GM19025 (cell line): ENCODE data around the gene AVPR1A.
"Not testable (repeated sequence)": the region's sequence is repeated elsewhere in the genome, so short reads cannot be mapped to it uniquely, and the experiment has no call there.

Experiments used
- ATAC-seq: cut with Tn5 transposase; IDR thresholded peaks from one replicate; pipeline ENCODE4 v1.9.1; 2021; ENCODE audit warnings: mild to moderate bottlenecking, low read depth, moderate library complexity; ENCODE audit not compliant: unreplicated experiment

Gene AVPR1A

GRCh38 chr12:63150713-63151622 is at the start of gene AVPR1A:
TSS of gene AVPR1A (minus strand) at chr12:63151201. CDS start at chr12:63150836, 365 bp downstream.
- no peak for ATAC-seq

GRCh38 chr12:63196168-63196567 is 45.2 kb upstream of the AVPR1A start:
- ATAC-seq, result no peak

- no peak for ATAC-seq
Observed at GRCh38 chr12:63179224-63179623, 28.2 kb upstream of the AVPR1A start.

GRCh38 chr12:63170321-63170720 is 19.3 kb upstream of the AVPR1A start:
- ATAC-seq, result no peak

- ATAC-seq, result not testable (repeated sequence)
Observed at GRCh38 chr12:63167741-63168140, 16.7 kb upstream of the AVPR1A start.

GRCh38 chr12:63164911-63165310 is 13.9 kb upstream of the AVPR1A start:
- ATAC-seq, result no peak

GRCh38 chr12:63163541-63163940 is 12.5 kb upstream of the AVPR1A start:
- ATAC-seq, result no peak

GRCh38 chr12:63155375-63155774 is 4.4 kb upstream of the AVPR1A start:
- ATAC-seq, result no peak

GRCh38 chr12:63154560-63154959 is 3.6 kb upstream of the AVPR1A start:
- ATAC-seq, result no peak

- no peak for ATAC-seq
Observed at GRCh38 chr12:63152321-63152700, 1.3 kb upstream of the AVPR1A start.

GRCh38 chr12:63151623-63152320 is 771 bp upstream of the AVPR1A start:
- peak; percentile 75 for ATAC-seq

- no peak for ATAC-seq
Observed at GRCh38 chr12:63149909-63150712, 890 bp downstream of the AVPR1A start.

GRCh38 chr12:63144556-63144955 is 6.4 kb downstream of the AVPR1A start:
- no peak for ATAC-seq

GRCh38 chr12:63138488-63138887 is 12.5 kb downstream of the AVPR1A start:
- no peak for ATAC-seq

GRCh38 chr12:63133981-63134380 is 17.0 kb downstream of the AVPR1A start:
- no peak for ATAC-seq

- no peak for ATAC-seq
Observed at GRCh38 chr12:63132201-63132600, 18.8 kb downstream of the AVPR1A start.

GRCh38 chr12:63129927-63130326 is 21.1 kb downstream of the AVPR1A start:
- no peak for ATAC-seq

- ATAC-seq, result no peak
Observed at GRCh38 chr12:63124778-63125177, 26.2 kb downstream of the AVPR1A start.

GRCh38 chr12:63103494-63104131 is 47.4 kb downstream of the AVPR1A start:
- ATAC-seq, result no peak

- ATAC-seq, result no peak
Observed at GRCh38 chr12:63101920-63102319, 49.1 kb downstream of the AVPR1A start.
